Mucosa of stomach (tissue), 1 donor: ENCODE measurements around the gene DAGLA.

Experiments used
- H3K27me3 ChIP-seq: one replicate; pipeline ENCODE4 v1.7.0; 2013; ENCODE audit warnings: mild to moderate bottlenecking, low read length; ENCODE audit not compliant: control insufficient read depth, insufficient read depth
- H3K36me3 ChIP-seq: one replicate; pipeline ENCODE4 v1.7.0; 2013; ENCODE audit warnings: low read length; ENCODE audit not compliant: control insufficient read depth, insufficient read depth
- H3K4me1 ChIP-seq: one replicate; pipeline ENCODE4 v1.7.0; 2013; ENCODE audit warnings: mild to moderate bottlenecking, low read length; ENCODE audit not compliant: control insufficient read depth, insufficient read depth
- H3K4me3 ChIP-seq: one replicate; pipeline ENCODE4 v1.7.0; 2013; ENCODE audit warnings: low read length
- H3K9ac ChIP-seq: one replicate; pipeline ENCODE4 v1.7.0; 2013; ENCODE audit warnings: mild to moderate bottlenecking, low read length, moderate library complexity
- H3K9me3 ChIP-seq: one replicate; pipeline ENCODE4 v1.7.0; 2013; ENCODE audit warnings: mild to moderate bottlenecking, low read length, moderate library complexity; ENCODE audit not compliant: control insufficient read depth
- donor health status: Pancreatic carcinoma.

The DAGLA gene

DNA sequence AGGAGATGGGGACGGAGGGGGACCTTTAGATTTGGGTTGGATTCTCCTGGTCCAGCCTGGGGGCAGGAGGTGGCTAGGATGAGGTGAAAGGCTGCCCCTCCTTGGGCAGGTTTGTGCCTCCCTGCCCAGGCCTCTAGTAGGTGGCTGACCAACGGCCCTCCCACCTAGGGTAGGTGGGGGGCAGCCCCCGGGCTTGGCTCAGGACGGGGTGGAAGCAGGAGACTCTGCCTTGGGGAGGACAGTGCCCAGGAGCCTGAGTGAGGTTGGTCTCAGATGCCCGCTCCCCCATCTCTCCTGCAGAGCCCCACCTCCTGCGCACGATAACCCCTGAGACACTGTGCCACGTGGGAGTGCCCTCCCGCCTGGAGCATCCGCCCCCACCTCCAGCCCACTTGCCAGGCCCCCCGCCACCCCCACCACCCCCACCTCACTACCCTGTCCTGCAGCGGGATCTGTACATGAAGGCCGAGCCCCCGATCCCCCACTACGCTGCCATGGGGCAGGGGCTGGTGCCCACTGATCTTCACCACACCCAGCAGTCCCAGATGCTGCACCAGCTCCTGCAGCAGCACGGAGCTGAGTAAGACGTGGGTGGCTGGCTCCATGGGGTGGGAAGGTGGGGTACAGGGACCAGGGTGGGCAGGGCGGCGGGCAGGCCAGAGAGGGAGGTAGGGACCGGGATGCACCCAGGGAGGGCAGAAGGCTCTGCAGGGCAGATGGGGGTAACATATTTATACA is 89.9 kb downstream of the DAGLA start:
- Histone ChIP-seq H3K4me3 (peak overlapping the region; percentile 14), H3K9ac (peak overlapping the region; percentile 71), H3K4me1 (peaks cover 84% of the 10 kb centered on the region), H3K9me3 (no peaks in the 10 kb centered on the region), H3K36me3 (peaks cover 4% of the 10 kb centered on the region), H3K27me3 (no peaks in the 10 kb centered on the region)

DNA sequence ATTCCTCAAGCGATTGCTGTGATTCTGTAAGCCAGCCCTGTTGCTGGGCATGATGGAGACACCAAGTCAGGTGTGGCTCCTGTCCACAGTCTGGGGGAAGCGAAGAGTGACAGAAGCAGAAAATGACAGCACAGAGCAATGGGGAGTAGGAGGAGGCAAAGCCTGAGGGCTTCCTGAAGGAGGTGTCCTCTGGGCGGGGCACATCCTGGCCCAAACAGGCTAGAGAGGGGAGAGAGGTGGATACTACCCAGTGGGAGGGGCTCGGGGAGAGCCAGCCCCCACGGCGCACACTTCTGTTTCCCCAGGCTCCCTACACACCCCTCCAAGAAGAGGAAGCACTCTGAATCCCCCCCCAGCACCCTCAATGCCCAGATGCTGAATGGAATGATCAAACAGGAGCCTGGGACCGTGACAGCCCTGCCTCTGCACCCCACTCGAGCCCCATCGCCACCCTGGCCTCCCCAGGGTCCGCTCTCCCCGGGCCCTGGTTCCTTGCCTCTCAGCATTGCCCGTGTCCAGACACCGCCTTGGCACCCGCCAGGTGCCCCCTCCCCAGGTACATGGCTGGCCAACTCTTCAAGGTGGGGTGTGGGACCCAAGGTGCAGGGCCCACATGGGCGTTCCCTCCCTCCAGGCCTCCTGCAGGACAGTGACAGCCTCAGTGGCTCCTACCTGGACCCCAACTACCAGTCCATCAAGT is 91.2 kb downstream of the DAGLA start:
- H3K4me1 ChIP-seq: peaks cover 84% of the 10 kb centered on the region
- no peaks in the 10 kb centered on the region for H3K9me3 ChIP-seq
- no peak overlapping the region for H3K9ac ChIP-seq
- H3K36me3 ChIP-seq: peaks cover 9% of the 10 kb centered on the region
- H3K27me3 ChIP-seq: no peaks in the 10 kb centered on the region
- H3K4me3 ChIP-seq: no peak overlapping the region

DNA sequence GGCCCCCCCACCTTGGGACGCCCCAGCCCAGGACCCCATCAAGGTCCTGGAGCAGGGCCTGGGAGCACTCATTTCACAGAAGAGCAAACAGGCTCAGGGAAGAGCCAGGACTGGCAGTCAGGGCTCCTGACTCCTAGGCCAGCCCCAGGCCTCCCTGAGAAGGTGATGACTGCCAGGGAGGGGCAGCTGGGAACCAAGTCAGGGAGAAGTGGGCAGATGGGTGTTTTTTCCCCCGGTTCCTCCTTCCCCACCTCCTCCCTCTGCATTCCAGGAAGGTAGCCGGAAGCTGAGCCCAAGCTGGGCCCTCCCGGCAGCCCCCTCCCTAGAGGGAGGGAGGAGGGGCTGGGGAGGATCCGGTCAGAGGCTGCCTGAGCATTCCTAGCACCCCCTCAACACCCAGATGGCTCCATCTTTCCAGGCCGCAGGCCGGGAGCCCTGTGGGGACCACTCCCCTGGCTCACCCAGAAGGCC is 91.8 kb downstream of the DAGLA start:
- Histone ChIP-seq H3K4me1 (peaks cover 84% of the 10 kb centered on the region), H3K4me3 (no peak overlapping the region), H3K36me3 (peaks cover 9% of the 10 kb centered on the region), H3K9ac (peak overlapping the region; percentile 53), H3K9me3 (no peaks in the 10 kb centered on the region), H3K27me3 (no peaks in the 10 kb centered on the region)

DNA sequence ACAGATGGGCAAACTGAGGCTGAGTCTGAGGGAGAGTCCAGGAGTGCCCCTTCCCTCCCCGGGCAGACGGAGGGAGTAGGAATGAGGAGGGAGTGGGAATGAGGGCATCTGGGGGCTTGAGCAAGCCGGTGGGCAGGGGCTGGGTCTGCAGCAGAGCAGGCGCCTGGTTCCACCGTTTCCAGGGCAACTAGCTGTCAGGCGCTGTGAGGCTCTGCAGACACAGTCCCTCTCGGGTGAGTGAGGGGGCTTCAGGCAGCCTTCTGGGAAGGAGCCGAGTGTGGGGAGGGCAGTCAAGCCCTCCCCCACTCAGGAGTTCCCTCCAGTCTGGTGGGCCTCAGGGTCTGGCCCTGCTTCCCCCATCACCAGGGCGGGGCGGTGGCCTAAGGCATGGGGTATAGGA is 93.2 kb downstream of the DAGLA start:
- Histone ChIP-seq H3K9ac (no peak overlapping the region), H3K4me3 (no peak overlapping the region), H3K27me3 (no peaks in the 10 kb centered on the region), H3K4me1 (peaks cover 73% of the 10 kb centered on the region), H3K9me3 (no peaks in the 10 kb centered on the region), H3K36me3 (peaks cover 16% of the 10 kb centered on the region)

DNA sequence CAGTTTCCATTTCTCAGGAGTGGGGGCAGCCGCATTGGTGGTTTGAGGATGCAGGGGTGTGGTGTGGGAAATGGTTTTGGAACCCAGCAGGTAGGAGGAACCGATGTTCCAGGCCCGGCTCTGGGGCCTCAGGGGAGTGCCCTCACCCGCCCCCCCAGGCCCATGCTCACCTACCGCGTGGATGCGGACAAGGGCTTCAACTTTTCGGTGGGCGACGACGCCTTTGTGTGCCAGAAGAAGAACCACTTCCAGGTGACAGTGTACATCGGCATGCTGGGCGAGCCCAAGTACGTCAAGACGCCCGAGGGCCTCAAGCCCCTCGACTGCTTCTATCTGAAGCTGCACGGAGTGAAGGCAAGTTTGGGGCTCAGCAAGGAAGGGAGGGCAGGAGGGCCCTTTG is 93.6 kb downstream of the DAGLA start:
- H3K4me3 ChIP-seq: no peak overlapping the region
- H3K36me3 ChIP-seq: peaks cover 19% of the 10 kb centered on the region
- no peaks in the 10 kb centered on the region for H3K9me3 ChIP-seq
- H3K4me1 ChIP-seq: peaks cover 69% of the 10 kb centered on the region
- H3K9ac ChIP-seq: no peak overlapping the region
- no peaks in the 10 kb centered on the region for H3K27me3 ChIP-seq

DNA sequence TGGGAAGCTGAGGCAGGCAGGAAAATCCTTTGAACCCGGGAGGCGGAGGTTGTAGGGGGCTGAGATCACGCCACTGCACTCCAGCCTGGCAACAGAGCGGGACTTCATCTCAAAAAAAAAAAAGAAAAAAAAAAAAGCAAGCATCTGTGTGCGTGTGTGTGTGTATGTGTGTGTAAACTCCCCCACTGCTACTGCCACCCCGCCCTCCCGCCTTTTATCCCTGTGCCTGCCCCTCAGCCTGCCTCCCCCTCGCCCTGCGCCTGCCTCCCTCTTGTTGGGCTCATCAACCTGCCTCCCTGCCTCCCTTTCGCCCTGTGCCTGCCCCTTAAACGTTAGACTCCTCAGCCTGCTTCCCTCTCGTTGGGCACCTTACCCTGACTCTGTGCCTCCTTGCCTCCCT is 94.2 kb downstream of the DAGLA start:
- Histone ChIP-seq H3K9me3 (no peaks in the 10 kb centered on the region), H3K4me3 (no peak overlapping the region), H3K36me3 (peaks cover 19% of the 10 kb centered on the region), H3K27me3 (no peaks in the 10 kb centered on the region), H3K4me1 (peaks cover 63% of the 10 kb centered on the region), H3K9ac (no peak overlapping the region)

DNA sequence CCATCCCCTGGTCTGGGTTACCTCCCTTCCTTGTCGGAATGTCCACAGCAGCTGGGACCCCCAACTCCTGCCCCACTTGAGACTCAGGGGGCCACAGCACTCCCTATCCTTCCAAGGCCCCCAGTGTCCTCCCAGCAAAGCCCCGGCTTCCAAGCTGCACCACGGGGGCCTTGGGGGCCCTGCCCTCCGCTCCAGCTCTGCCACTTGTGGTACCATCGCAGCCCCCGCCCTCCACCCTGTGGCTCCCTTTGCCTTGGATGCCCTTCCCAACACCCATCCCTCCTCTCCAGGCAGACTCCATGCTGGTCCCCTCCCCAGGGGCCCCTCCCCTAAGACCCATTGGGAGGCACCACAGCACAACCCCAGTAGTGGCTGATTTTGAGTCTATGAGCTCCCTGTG is 94.9 kb downstream of the DAGLA start:
- peaks cover 19% of the 10 kb centered on the region for H3K36me3 ChIP-seq
- no peak overlapping the region for H3K9ac ChIP-seq
- H3K4me1 ChIP-seq: peaks cover 56% of the 10 kb centered on the region
- H3K9me3 ChIP-seq: no peaks in the 10 kb centered on the region
- no peaks in the 10 kb centered on the region for H3K27me3 ChIP-seq
- H3K4me3 ChIP-seq: no peak overlapping the region

DNA sequence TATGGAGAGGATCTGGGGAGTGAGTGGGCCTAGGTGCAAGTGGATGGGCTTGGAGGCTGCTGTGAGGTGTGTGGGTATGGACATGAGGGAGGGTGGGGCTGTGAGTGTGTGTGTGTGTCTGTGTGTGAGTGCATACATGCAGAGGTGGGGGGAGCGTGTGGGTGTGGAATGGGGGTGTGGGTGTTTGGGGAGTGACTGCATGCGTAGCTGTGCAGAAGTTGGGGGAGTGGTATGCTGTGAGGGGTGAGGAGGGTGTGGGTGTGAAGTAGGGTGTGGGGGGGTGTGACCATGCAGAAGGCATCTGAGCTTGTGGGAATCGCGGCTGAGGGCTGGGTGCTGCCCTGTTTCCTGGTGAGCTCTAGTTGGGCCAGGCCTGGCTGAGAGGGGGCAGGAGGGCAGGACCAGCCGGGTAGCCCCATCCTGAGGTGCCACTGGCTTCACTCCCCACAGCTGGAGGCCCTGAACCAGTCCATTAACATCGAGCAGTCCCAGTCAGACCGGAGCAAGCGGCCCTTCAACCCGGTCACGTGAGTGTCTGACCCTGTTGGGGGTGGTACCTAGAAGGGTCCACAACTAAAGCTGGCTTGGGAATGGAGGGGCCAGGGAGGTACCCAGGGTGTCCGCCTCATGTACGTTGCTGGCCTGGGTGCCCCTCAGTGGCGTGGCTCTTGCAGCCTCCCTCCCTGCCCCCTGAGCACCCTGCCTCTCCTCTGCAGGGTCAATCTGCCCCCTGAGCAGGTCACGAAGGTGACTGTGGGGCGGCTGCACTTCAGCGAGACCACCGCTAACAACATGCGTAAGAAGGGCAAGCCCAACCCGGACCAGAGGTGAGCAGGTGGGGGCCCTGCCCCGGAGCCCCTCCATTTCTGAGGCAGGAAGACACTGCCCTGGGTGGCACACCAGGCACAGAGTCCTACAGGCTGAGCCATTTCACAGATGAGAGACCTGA is 95.7 kb downstream of the DAGLA start:
- Histone ChIP-seq H3K4me3 (no peak overlapping the region), H3K4me1 (peaks cover 50% of the 10 kb centered on the region), H3K36me3 (peaks cover 19% of the 10 kb centered on the region), H3K27me3 (no peaks in the 10 kb centered on the region), H3K9me3 (no peaks in the 10 kb centered on the region), H3K9ac (peak overlapping the region; percentile 39)

DNA sequence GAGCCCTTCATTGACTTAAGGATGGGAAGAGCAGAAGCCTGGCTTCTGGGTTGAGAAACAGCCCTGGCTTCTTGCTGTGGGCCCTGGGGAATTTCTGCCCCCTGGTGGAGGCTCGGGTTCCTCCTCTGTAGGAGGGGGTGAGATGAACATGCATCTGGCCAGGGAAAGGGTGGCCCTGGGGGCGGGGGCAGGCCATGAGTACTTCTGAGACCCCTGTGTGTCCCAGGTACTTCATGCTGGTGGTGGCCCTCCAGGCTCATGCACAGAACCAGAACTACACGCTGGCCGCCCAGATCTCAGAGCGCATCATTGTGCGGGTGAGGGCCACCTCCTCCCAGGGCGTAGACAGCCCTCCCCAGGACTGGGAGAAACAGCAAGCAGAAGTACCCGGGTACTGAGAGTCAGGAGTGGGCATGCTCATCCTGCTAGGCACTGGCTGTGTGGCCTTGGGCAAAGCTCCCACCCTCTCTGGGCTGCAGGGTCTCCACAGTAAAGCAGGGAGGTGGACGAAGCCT is 96.4 kb downstream of the DAGLA start:
- Histone ChIP-seq H3K4me3 (no peak overlapping the region), H3K36me3 (peaks cover 18% of the 10 kb centered on the region), H3K9me3 (no peaks in the 10 kb centered on the region), H3K27me3 (no peaks in the 10 kb centered on the region), H3K9ac (no peak overlapping the region), H3K4me1 (peaks cover 43% of the 10 kb centered on the region)

DNA sequence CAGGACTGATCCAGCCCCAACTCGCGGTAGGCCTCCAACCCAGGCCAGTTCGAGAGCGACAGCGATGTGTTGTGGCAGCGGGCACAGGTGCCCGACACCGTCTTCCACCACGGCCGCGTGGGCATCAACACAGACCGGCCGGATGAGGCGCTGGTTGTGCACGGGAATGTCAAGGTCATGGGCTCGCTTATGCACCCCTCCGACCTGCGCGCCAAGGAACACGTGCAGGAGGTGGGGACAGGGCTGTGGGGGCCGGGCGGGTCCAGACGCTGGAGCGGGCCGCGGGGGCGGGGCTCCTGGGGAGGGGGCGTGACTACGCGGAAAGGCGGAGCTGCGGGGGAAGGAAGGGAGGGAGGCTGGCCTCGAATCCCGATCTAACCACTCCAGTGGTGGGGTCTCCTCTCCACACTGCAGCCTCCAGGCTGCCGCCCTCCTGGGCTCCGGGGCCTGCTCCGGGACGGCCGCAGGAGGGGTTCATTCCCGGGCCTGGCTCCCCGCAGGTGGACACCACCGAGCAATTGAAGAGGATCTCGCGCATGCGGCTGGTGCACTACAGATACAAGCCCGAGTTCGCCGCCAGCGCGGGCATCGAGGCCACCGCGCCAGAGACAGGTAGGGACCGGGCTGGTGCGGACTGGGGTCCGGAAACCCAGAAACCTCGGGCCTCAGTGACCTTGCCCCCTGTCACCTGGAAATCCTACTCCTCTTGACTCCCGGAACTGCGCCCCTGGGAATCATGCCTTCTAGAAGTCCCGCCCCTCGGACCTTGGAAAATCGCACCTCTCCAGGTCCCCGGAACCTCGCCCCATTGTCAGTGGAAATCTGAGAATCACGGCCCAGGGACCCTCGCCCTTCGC is 97.3 kb downstream of the DAGLA start:
- Histone ChIP-seq H3K4me3 (no peak overlapping the region), H3K4me1 (peaks cover 34% of the 10 kb centered on the region), H3K9me3 (no peaks in the 10 kb centered on the region), H3K9ac (no peak overlapping the region), H3K27me3 (no peaks in the 10 kb centered on the region), H3K36me3 (peaks cover 15% of the 10 kb centered on the region)

DNA sequence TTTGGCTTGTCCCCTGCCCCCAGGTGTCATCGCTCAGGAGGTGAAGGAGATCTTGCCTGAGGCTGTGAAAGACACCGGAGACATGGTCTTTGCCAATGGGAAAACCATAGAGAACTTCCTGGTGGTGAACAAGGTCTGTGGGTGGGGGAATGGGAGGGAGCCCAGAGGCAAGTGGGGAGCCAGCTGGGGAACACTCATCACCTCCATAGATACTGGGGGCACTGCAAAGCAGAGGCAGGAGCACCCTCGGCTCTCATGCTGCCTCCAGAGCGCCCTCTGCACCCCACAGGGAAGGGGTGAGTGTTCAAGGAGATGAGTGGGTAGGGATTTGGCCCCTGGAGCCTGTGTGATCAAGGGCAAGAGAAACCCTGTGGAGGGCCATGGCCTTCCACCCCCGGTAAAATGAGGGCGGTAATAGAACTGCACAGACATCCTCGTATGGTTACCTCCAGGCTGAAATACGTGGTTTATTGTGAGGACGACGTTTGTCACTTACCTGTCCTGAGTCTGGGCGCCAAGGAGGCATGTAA is 98.2 kb downstream of the DAGLA start:
- Histone ChIP-seq H3K27me3 (no peaks in the 10 kb centered on the region), H3K4me3 (no peak overlapping the region), H3K9ac (no peak overlapping the region), H3K4me1 (peaks cover 26% of the 10 kb centered on the region), H3K36me3 (peaks cover 16% of the 10 kb centered on the region), H3K9me3 (no peaks in the 10 kb centered on the region)
